GM21367 (cell line): ENCODE measurements around the gene ATF2.
"Not testable (repeated sequence)": the region's sequence is repeated elsewhere in the genome, so short reads cannot be mapped to it uniquely, and the experiment has no call there.

Experiments
- ATAC-seq: cut with Tn5 transposase; IDR thresholded peaks from one replicate; pipeline ENCODE4 v1.9.1; 2021; ENCODE audit not compliant: unreplicated experiment

ATF2 gene

GRCh38 chr2:175166216-175166824 is 1.7 kb downstream of the ATF2 start:
- ATAC-seq = no peak

- ATAC-seq = no peak
Observed at GRCh38 chr2:175164235-175164634, 3.8 kb downstream of the ATF2 start.

- no peak for ATAC-seq
Observed at GRCh38 chr2:175158894-175159293, 9.1 kb downstream of the ATF2 start.

GRCh38 chr2:175156534-175156933 is 11.5 kb downstream of the ATF2 start:
- no peak for ATAC-seq

- no peak for ATAC-seq
Observed at GRCh38 chr2:175154661-175155082, 13.3 kb downstream of the ATF2 start.

GRCh38 chr2:175152242-175152641 is 15.8 kb downstream of the ATF2 start:
- peak; percentile 81 for ATAC-seq

- ATAC-seq = no peak
Observed at GRCh38 chr2:175151791-175152190, 16.2 kb downstream of the ATF2 start.

GRCh38 chr2:175147186-175147585 is 20.8 kb downstream of the ATF2 start:
- ATAC-seq = no peak

- no peak for ATAC-seq
Observed at GRCh38 chr2:175143678-175144077, 24.3 kb downstream of the ATF2 start.

GRCh38 chr2:175143191-175143590 is 24.8 kb downstream of the ATF2 start:
- no peak for ATAC-seq

GRCh38 chr2:175140332-175140731 is 27.7 kb downstream of the ATF2 start:
- ATAC-seq = no peak

- no peak for ATAC-seq
Observed at GRCh38 chr2:175137793-175138192, 30.2 kb downstream of the ATF2 start.

- peak; percentile 77 for ATAC-seq
Observed at GRCh38 chr2:175136334-175137215, 31.4 kb downstream of the ATF2 start.

- no peak for ATAC-seq
Observed at GRCh38 chr2:175135862-175136261, 32.1 kb downstream of the ATF2 start.

- no peak for ATAC-seq
Observed at GRCh38 chr2:175135177-175135576, 32.8 kb downstream of the ATF2 start.

- no peak for ATAC-seq
Observed at GRCh38 chr2:175131252-175131651, 36.8 kb downstream of the ATF2 start.

GRCh38 chr2:175126661-175127060 is 41.3 kb downstream of the ATF2 start:
- no peak for ATAC-seq

- no peak for ATAC-seq
Observed at GRCh38 chr2:175123254-175123653, 44.7 kb downstream of the ATF2 start.

GRCh38 chr2:175111200-175111657 is 56.8 kb downstream of the ATF2 start:
- ATAC-seq = no peak

- ATAC-seq = not testable (repeated sequence)
Observed at GRCh38 chr2:175108091-175108490, 59.9 kb downstream of the ATF2 start.

GRCh38 chr2:175107146-175107545 is 60.9 kb downstream of the ATF2 start:
- no peak for ATAC-seq

- no peak for ATAC-seq
Observed at GRCh38 chr2:175103191-175103590, 64.8 kb downstream of the ATF2 start.
